ENCODE data around the gene CEP112. TPM values are rescaled to one million over a fixed set of nuclear protein-coding genes. Genes with fewer than 3 reads are reported as not detected.

The CEP112 gene
- total and polyA plus RNA-seq, 2 donors (not counting 1 experiment from before 2014, with no cell fraction given): 5.4 to 6.4 TPM

DNA sequence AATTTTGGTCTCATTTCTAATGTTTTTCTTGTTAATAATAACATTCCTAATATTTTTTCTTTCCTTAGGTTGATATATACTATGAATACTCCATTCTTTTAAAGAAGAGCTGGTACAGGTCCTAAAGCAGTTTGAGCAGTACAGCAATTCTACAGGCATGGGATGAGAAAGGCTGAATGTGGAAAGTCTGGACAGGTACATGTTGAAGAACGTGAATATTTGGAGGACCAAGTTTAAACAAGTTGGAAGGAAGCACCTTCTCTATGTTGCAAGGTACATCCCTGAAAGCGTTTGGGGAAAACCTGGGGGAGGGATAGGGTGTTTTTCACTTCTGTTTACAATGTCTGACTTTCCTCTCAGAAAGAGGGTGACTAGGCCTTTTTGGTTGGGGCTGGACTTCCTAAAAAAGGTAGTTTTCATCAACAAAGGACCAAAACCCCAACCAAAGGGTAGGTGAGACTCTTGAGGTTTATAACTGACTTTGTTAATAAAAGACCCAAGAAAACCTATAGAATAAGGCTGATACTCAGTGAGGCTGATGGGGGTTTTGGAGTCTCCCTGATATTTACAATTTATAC, 534.6 kb downstream of the CEP112 start:
- Histone ChIP-seq H3K79me2 (ENCODE audit: control insufficient read depth, insufficient read depth, low read length) (no peaks in the 10 kb centered on the region), H3K27me3 (ENCODE audit: control insufficient read depth, insufficient read depth, low read length) (no peaks in the 10 kb centered on the region), H3K4me1 (ENCODE audit: control insufficient read depth, extremely low read depth, insufficient read depth, low read length) (no peaks in the 10 kb centered on the region), H3K4me3 (replicated peaks in 1 of 4; ENCODE audit: control extremely low read depth in 1 of 4, insufficient read depth in 1 of 4, low read depth in 3 of 4, low read length in 4 of 4) (no peak overlapping the region), H3K9me3 (ENCODE audit: control insufficient read depth, insufficient read depth, low read depth, low read length) (no peaks in the 10 kb centered on the region), H4K20me1 (ENCODE audit: control insufficient read depth, extremely low read depth, insufficient read depth, low read length) (no peaks in the 10 kb centered on the region), H2AFZ (ENCODE audit: low read length) (no peak overlapping the region), H3K4me2 (ENCODE audit: extremely low read depth, insufficient read depth, low read length) (no peak overlapping the region), H3K9ac (ENCODE audit: insufficient read depth, low read length) (no peak overlapping the region), H3K36me3 (ENCODE audit: control insufficient read depth, insufficient read depth, low read length) (no peaks in the 10 kb centered on the region), H3K27ac (ENCODE audit: insufficient read depth, low read length) (no peak overlapping the region)
- DNase-seq (ENCODE audit: low read depth in 2 of 2): no peak
- TF ChIP-seq, protein P1, sequence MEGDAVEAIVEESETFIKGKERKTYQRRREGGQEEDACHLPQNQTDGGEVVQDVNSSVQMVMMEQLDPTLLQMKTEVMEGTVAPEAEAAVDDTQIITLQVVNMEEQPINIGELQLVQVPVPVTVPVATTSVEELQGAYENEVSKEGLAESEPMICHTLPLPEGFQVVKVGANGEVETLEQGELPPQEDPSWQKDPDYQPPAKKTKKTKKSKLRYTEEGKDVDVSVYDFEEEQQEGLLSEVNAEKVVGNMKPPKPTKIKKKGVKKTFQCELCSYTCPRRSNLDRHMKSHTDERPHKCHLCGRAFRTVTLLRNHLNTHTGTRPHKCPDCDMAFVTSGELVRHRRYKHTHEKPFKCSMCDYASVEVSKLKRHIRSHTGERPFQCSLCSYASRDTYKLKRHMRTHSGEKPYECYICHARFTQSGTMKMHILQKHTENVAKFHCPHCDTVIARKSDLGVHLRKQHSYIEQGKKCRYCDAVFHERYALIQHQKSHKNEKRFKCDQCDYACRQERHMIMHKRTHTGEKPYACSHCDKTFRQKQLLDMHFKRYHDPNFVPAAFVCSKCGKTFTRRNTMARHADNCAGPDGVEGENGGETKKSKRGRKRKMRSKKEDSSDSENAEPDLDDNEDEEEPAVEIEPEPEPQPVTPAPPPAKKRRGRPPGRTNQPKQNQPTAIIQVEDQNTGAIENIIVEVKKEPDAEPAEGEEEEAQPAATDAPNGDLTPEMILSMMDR (conservative IDR thresholded peaks at IDR 0.05 in 1 of 2, IDR thresholded peaks at IDR 0.05 in 1 of 2; ENCODE audit: low read depth in 1 of 2, low read length in 2 of 2): no peak
- TF ChIP-seq EZH2 (IDR thresholded peaks at IDR 0.05; ENCODE audit: low read length, missing control alignments): no peak

DNA sequence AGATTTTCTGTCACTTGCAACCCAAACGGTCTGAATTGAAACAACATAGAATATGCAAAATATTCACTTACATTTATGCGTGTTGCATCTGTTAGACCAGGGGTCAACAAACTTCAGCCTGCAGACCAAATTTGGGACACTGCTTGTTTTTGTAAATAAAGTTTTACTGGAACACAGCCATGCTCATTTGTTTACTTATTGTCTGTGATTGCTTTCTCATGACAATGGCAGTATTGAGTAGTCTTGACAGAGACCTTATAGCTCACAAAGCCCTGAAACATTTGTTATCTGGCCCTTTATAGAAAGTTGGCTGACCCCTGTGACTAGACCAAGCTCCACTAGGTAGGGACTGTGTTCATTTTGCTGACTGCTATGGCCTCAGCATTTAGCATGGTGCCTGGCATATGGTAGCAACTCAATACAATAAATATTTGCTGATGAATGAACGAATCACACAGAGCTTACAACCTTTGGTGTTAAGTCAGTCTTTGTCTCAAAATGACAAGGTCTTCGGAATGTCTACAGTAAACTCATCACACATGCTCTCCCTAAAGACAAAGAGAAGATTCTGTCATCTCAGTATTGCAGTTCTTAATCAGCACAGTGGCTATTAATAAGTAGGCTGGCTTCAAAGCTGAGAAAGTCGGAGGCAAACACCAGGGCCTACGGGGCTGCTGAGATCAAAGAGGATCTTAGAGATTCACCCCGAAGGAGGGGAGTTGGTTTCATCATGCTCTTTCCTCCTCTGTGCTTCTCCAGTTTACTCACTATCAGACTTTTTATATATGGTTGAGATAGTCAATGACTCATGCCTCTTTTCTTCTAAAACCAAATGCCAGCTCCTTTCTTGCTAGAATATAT, 535.3 kb downstream of the CEP112 start:
- Histone ChIP-seq H3K4me2 (ENCODE audit: extremely low read depth, insufficient read depth, low read length) (no peak overlapping the region), H3K27me3 (ENCODE audit: control insufficient read depth, insufficient read depth, low read length) (no peaks in the 10 kb centered on the region), H3K36me3 (ENCODE audit: control insufficient read depth, insufficient read depth, low read length) (no peaks in the 10 kb centered on the region), H3K9me3 (ENCODE audit: control insufficient read depth, insufficient read depth, low read depth, low read length) (no peaks in the 10 kb centered on the region), H4K20me1 (ENCODE audit: control insufficient read depth, extremely low read depth, insufficient read depth, low read length) (no peaks in the 10 kb centered on the region), H3K9ac (ENCODE audit: insufficient read depth, low read length) (no peak overlapping the region), H3K27ac (ENCODE audit: insufficient read depth, low read length) (no peak overlapping the region), H3K79me2 (ENCODE audit: control insufficient read depth, insufficient read depth, low read length) (no peaks in the 10 kb centered on the region), H2AFZ (ENCODE audit: low read length) (no peak overlapping the region), H3K4me1 (ENCODE audit: control insufficient read depth, extremely low read depth, insufficient read depth, low read length) (no peaks in the 10 kb centered on the region), H3K4me3 (replicated peaks in 1 of 4; ENCODE audit: control extremely low read depth in 1 of 4, insufficient read depth in 1 of 4, low read depth in 3 of 4, low read length in 4 of 4) (no peak overlapping the region)
- DNase-seq (ENCODE audit: low read depth in 2 of 2): no peak
- TF ChIP-seq, protein P1 (conservative IDR thresholded peaks at IDR 0.05 in 1 of 2, IDR thresholded peaks at IDR 0.05 in 1 of 2; ENCODE audit: low read depth in 1 of 2, low read length in 2 of 2): no peak
- no peak for TF ChIP-seq EZH2 (IDR thresholded peaks at IDR 0.05; ENCODE audit: low read length, missing control alignments)

DNA sequence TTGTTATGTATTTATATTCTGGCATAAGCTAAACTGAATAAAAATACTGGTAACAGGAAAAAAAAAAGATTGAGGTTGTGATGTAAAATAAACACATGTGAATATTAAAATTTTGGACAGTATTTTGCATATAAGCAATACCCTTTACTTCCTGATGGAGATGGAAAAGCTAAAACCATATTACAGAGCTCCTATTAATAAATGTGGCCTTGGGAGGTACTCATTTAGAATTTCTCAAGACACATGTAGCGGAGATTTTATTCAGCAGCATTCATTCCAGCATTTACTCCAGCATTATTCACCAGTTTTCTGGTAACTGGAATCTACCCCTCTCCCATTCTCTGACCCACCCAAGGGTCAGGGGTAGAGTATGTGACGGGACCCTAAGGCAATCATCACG, 536.2 kb downstream of the CEP112 start:
- Histone ChIP-seq H4K20me1 (ENCODE audit: control insufficient read depth, extremely low read depth, insufficient read depth, low read length) (no peaks in the 10 kb centered on the region), H3K9me3 (ENCODE audit: control insufficient read depth, insufficient read depth, low read depth, low read length) (no peaks in the 10 kb centered on the region), H3K27me3 (ENCODE audit: control insufficient read depth, insufficient read depth, low read length) (no peaks in the 10 kb centered on the region), H3K4me3 (replicated peaks in 1 of 4; ENCODE audit: control extremely low read depth in 1 of 4, insufficient read depth in 1 of 4, low read depth in 3 of 4, low read length in 4 of 4) (no peak overlapping the region), H3K79me2 (ENCODE audit: control insufficient read depth, insufficient read depth, low read length) (no peaks in the 10 kb centered on the region), H2AFZ (ENCODE audit: low read length) (no peak overlapping the region), H3K27ac (ENCODE audit: insufficient read depth, low read length) (no peak overlapping the region), H3K36me3 (ENCODE audit: control insufficient read depth, insufficient read depth, low read length) (no peaks in the 10 kb centered on the region), H3K4me1 (ENCODE audit: control insufficient read depth, extremely low read depth, insufficient read depth, low read length) (no peaks in the 10 kb centered on the region), H3K9ac (ENCODE audit: insufficient read depth, low read length) (no peak overlapping the region), H3K4me2 (ENCODE audit: extremely low read depth, insufficient read depth, low read length) (no peak overlapping the region)
- no peak for DNase-seq (ENCODE audit: low read depth in 2 of 2)
- no peak for TF ChIP-seq EZH2 (IDR thresholded peaks at IDR 0.05; ENCODE audit: low read length, missing control alignments)
- TF ChIP-seq, protein P1 (conservative IDR thresholded peaks at IDR 0.05 in 1 of 2, IDR thresholded peaks at IDR 0.05 in 1 of 2; ENCODE audit: low read depth in 1 of 2, low read length in 2 of 2): no peak

Data from fibroblast of lung (primary cell).